ENCODE results near the gene HELT. TPM values are rescaled to one million over a fixed set of nuclear protein-coding genes. Genes with fewer than 3 reads are reported as not detected.
"Not testable (repeated sequence)": the region's sequence is repeated elsewhere in the genome, so short reads cannot be mapped to it uniquely, and the experiment has no call there.

Gene HELT, protein sequence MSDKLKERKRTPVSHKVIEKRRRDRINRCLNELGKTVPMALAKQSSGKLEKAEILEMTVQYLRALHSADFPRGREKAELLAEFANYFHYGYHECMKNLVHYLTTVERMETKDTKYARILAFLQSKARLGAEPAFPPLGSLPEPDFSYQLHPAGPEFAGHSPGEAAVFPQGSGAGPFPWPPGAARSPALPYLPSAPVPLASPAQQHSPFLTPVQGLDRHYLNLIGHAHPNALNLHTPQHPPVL
- total RNA-seq (not detected), total RNA-seq (0 reads per million in 2 donors)

DNA sequence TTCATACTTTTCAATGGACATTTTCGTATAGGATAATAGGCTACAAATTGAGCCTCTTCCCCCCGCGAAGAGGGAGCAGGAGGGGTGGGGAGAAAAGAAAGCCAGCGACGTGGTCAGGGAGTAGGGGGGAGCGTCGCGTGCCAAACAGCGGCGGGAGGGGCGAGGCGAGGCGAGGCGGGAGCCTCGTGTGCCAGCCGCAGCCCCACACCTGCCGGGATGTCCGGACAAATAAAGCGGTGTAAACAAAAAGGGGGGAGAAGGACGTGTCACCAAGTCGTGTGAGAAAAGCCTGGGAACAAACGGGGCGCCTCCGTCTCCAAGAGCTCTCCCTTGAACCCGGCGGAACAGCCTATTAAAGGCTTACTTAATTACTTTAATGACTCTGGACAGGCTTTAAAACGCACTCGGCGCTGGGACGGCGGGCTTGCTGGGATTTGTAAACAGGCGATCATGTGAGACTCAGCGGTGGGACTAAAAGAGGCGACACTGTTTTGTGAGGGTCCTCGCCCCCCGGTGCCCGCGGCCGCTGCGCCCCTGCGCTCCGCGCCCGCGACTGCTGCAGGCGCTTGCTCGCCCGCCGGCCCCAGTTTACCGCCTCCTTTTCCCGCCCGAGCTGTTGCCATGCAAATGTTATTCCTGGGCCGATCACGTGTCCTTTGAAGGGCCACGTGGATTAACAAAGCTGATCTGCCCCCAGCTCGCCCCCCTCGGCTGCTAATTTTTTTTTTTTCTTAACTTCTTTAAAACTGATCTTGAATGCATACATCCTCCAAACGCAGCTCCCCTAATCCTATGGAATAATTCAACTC lies at the start of gene HELT:
HELT (plus strand) TSS at position 527 of the 809 bp plus-strand sequence. CDS start 439 bp downstream, outside the sequence.
- no peak for ATAC-seq
- peaks cover 80% of the 10 kb centered on the region for H3K27me3 Mint-ChIP-seq
- no peak within 1 kb of the TSS for H3K27ac Mint-ChIP-seq
- peak within 1 kb of the TSS; percentile 15 for H3K4me3 Mint-ChIP-seq
- DNase-seq: no peak
- H3K9me3 ChIP-seq (ENCODE audit: control insufficient read depth, low read length, poor library complexity, severe bottlenecking): no peaks in the 10 kb centered on the region
- H3K36me3 Mint-ChIP-seq (ENCODE audit: low read depth): peaks cover 3% of the 10 kb centered on the region
- peaks cover 20% of the 10 kb centered on the region for H3K4me1 Mint-ChIP-seq

DNA sequence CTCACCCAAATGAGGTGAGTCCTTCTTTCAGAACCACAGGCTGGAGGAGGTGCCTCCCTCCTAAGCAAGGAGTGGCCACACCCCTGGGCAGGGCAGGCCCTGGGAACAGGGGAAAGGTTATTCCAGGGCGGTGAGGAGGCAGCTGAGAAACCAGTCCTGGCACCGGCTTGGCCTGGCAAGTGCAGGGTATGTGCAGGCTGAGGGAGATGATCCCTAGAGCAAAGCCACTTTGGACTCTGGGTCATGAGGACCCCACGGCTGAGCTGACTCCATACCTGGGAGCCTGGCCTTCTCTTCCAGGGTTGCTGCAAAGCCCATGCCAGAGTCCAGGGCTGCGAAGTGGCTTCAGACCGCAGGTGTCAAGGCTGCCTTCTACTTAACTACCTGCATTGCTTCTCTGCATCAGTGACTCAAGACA lies 49.5 kb upstream of the HELT start:
- ATAC-seq: peak; percentile 18
- peak overlapping the region; percentile 95 for H3K27ac Mint-ChIP-seq
- H3K4me1 Mint-ChIP-seq: peaks cover 6% of the 10 kb centered on the region
- H3K9me3 ChIP-seq (ENCODE audit: control insufficient read depth, low read length, poor library complexity, severe bottlenecking): no peaks in the 10 kb centered on the region
- peaks cover 2% of the 10 kb centered on the region for H3K36me3 Mint-ChIP-seq (ENCODE audit: low read depth)
- no peak overlapping the region for H3K4me3 Mint-ChIP-seq
- no peak for DNase-seq
- peaks cover 6% of the 10 kb centered on the region for H3K27me3 Mint-ChIP-seq

DNA sequence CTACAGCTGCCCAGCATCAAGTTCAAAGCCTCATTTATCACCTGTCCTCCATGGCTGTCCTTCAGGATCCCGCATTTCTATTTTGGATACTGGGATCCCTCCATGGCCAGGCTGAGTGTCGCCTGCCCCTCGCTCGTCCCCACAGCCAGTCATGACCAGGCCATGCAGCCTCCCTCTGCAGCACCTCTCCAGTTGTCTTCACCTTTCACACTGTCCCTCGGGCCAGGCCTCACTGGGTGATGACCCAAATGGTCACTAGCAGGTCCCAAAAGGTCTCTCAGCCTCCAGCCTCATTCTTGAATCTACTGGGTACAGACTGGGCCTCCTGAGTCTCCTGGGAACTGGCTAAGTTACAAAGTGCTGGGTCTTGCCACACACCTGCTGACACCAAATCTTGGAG lies 48.7 kb upstream of the HELT start:
- Mint-ChIP-seq H3K27ac (no peak overlapping the region), H3K36me3 (ENCODE audit: low read depth) (peaks cover 2% of the 10 kb centered on the region), H3K27me3 (peaks cover 6% of the 10 kb centered on the region), H3K4me3 (no peak overlapping the region), H3K4me1 (peaks cover 6% of the 10 kb centered on the region)
- DNase-seq (no peak), ATAC-seq (no peak)
- H3K9me3 ChIP-seq (ENCODE audit: control insufficient read depth, low read length, poor library complexity, severe bottlenecking): no peaks in the 10 kb centered on the region

DNA sequence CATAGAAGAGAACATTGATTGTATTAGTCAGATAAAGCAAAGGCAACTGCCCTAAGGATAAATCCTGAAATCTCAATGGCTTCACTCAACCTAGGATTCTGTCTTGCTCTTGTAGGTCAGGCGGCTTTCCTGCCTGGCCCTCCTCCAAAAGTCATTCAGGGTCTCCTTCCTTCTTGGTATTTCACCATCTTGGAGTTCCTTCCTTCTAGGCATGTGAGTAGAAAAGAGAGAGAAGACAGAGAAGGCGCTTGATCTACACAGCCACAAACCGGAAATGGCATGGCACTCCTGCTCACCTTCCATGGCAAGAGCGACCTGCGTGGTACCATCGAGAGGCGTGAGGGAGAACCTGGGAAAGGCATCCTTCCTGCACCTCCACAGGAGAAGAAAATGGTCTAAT lies 45.3 kb upstream of the HELT start:
- Mint-ChIP-seq H3K4me1 (no peaks in the 10 kb centered on the region), H3K27me3 (peaks cover 12% of the 10 kb centered on the region), H3K4me3 (no peak overlapping the region), H3K36me3 (ENCODE audit: low read depth) (peaks cover 4% of the 10 kb centered on the region), H3K27ac (no peak overlapping the region)
- DNase-seq (no peak), ATAC-seq (no peak)
- no peaks in the 10 kb centered on the region for H3K9me3 ChIP-seq (ENCODE audit: control insufficient read depth, low read length, poor library complexity, severe bottlenecking)

DNA sequence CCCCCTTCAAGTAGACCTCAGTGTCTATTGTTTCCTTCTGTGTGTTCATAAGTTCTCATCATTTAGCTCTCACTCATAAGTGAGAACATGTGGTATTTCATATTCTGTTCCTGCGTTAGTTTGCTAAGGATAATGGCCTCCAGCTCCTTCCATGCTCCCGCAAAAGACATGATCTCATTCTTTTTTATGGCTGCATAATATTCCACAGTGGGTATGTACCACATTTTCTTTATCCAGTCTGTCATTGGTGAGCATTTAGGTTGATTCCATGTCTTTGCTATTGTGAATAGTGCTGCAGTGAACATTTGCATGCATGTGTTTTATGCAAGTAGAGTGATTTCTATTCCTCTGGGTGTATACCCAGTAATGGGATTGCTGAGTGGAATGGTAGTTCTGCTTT lies 41.9 kb upstream of the HELT start:
- DNase-seq; H3K4me1 Mint-ChIP-seq; H3K36me3 Mint-ChIP-seq (ENCODE audit: low read depth); H3K27ac Mint-ChIP-seq; H3K4me3 Mint-ChIP-seq; ATAC-seq; H3K9me3 ChIP-seq (ENCODE audit: control insufficient read depth, low read length, poor library complexity, severe bottlenecking): not testable (repeated sequence)
- H3K27me3 Mint-ChIP-seq: peaks cover 26% of the 10 kb centered on the region

DNA sequence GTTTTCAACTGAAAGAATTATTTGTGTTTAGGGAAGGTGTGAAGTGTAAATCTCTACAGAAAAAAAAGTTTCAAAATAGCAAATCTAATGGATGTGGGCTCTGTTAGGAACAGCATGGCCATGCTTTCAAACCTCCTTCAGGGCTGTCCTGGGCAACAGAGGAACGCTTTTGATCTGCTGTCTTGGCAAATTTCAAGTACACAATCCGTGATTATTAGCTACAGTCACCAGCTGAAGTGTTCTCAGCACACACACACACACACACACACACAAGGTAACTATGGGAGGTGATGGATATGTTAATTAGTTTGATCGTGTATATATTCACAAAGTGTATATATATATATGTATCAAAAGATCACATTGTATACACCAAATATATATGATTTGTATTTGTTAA lies 40.5 kb upstream of the HELT start:
- Mint-ChIP-seq H3K27ac (no peak overlapping the region), H3K4me1 (no peaks in the 10 kb centered on the region), H3K27me3 (peaks cover 26% of the 10 kb centered on the region), H3K36me3 (ENCODE audit: low read depth) (peaks cover 2% of the 10 kb centered on the region), H3K4me3 (no peak overlapping the region)
- no peak for ATAC-seq
- no peaks in the 10 kb centered on the region for H3K9me3 ChIP-seq (ENCODE audit: control insufficient read depth, low read length, poor library complexity, severe bottlenecking)
- no peak for DNase-seq

DNA sequence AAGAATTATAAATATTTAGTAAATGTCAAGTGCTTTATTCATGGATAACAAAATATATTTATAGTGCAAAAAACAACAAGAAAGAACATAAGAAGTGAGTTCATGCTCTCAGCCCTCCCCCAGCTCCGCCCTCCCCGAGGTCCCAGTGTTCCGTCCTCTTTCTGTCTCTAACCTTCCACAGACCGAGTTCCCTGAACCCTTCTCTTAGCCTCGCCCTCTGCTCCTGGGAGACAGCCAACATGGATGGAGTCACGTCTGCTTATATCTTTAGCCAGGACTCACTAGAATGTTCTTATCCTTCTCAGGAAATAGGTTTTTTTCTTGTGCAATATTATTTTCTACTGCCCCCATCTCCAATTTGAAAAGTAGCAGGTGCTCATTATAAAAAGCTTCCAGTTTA lies 40.1 kb upstream of the HELT start:
- no peaks in the 10 kb centered on the region for H3K4me1 Mint-ChIP-seq
- H3K9me3 ChIP-seq (ENCODE audit: control insufficient read depth, low read length, poor library complexity, severe bottlenecking): no peaks in the 10 kb centered on the region
- H3K27me3 Mint-ChIP-seq: peaks cover 21% of the 10 kb centered on the region
- H3K27ac Mint-ChIP-seq: no peak overlapping the region
- DNase-seq (no peak), ATAC-seq (no peak)
- peaks cover 2% of the 10 kb centered on the region for H3K36me3 Mint-ChIP-seq (ENCODE audit: low read depth)
- H3K4me3 Mint-ChIP-seq: no peak overlapping the region

DNA sequence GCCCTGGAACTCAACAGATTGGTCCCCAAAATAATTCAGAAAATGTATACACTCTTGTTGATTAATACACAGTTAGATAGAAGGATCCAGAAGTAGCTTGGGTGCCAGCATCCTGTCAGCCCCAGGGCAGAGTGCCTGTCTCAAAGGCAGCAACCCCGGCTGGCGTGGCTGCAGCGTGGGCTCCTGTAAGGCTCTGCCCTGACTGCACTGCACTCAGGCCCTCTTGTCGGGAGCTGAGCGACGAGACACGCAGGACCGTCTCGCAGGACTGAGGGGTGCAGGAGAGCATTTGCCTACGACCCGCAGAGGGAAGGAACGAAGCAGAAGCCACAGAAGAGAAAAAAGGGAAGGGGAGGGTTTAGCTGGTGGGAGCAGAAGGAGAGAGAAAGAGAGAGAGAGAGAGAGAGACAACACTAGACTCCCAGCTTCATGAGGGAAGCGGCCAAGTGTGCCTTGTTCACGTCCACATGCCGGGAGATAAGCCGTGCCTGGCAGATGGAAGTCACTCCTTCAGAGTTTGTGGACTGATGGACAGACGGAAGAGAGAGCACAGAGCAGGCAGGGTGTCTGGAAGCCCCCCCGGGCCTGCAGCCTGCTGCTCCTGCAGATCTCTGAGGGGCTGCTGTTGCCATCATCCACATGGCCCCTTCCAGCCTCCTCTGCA lies 38.7 kb upstream of the HELT start:
- Mint-ChIP-seq H3K27me3 (peaks cover 20% of the 10 kb centered on the region), H3K4me3 (no peak overlapping the region), H3K27ac (no peak overlapping the region), H3K4me1 (no peaks in the 10 kb centered on the region), H3K36me3 (ENCODE audit: low read depth) (peaks cover 2% of the 10 kb centered on the region)
- no peaks in the 10 kb centered on the region for H3K9me3 ChIP-seq (ENCODE audit: control insufficient read depth, low read length, poor library complexity, severe bottlenecking)
- ATAC-seq (no peak), DNase-seq (no peak)

DNA sequence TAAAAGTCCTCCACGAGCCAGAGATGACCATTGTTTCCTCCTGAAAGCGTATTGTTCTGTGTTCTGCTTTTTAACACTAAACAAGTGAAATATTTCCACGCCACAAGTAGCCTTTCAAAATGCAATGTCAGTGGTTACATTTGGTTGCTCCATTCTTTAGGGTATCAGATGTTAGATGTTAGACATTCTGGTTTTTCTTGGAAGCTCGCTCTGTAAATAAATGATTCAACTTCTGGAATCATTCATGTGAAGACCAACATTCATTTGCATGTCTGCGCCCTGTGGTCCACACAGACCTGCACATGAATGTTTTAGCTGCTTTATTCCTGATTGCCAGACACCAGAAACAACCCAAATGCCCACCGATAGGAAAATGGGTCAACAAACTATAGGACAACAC lies 38.0 kb upstream of the HELT start:
- Mint-ChIP-seq H3K36me3 (ENCODE audit: low read depth) (no peaks in the 10 kb centered on the region), H3K4me3 (no peak overlapping the region), H3K27me3 (peaks cover 15% of the 10 kb centered on the region), H3K27ac (no peak overlapping the region), H3K4me1 (no peaks in the 10 kb centered on the region)
- no peaks in the 10 kb centered on the region for H3K9me3 ChIP-seq (ENCODE audit: control insufficient read depth, low read length, poor library complexity, severe bottlenecking)
- DNase-seq (no peak), ATAC-seq (no peak)

DNA sequence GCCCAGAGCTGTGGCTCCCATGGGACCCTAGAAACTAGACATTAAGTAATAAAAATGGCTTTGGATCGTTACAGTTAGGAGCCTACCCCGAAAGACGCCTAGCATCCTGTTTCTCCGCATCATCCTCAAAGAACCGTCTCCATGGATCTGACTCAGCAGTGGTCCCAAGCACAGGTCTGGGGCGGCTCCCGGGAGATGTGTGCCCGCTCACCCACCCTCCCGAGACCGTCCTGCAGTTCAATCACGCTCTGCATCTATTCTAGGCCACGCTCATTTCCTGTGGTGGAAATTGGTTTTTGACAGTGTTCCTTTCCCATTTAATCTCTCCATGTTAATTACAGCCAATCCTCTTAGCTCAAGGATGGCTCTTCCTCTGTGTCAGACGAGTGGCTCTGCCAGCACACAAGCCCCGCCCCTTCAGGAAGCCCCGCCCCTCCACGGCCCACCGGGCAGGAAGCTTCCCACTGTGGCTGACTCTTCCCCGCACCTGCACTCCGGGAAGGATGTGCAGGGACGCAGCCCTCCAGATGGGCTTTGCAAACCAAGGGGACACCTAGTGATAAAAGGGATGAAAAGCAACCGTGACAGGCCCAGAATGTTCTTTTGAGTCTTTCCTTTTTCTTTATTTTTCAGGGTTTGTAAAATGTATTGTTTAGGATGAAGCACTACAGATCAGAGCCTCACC lies 34.5 kb upstream of the HELT start:
- DNase-seq (peak in 2 of 3 donors; percentile 29 to 34), ATAC-seq (peak; percentile 64)
- Mint-ChIP-seq H3K27me3 (peaks cover 9% of the 10 kb centered on the region), H3K27ac (no peak overlapping the region), H3K36me3 (ENCODE audit: low read depth) (no peaks in the 10 kb centered on the region), H3K4me3 (no peak overlapping the region), H3K4me1 (no peaks in the 10 kb centered on the region)
- no peaks in the 10 kb centered on the region for H3K9me3 ChIP-seq (ENCODE audit: control insufficient read depth, low read length, poor library complexity, severe bottlenecking)

DNA sequence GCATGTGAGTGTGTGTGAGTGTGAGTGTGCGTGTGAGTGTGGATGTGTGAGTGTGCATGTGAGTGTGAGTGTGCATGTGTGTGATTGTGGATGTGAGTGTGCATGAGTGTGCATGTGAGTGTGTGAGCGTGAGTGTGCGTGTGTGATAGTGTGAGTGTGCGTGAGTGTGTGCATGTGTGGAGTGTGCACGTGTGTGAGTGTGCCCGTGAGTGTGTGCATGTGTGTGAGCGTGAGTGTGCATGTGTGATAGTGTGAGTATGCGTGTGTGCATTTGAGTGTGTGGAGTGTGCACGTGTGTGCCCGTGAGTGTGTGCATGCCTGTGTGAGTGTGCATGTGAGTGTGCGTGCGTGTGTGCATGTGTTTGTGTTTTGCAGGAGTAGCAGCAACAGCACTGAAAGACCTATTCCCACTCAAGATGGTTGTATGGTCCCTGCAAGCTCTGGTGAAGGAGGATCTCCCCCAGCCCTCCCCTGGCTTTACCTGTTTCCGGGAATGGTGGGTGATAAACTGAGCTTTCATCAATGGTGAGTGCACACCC lies 30.7 kb upstream of the HELT start:
- ATAC-seq (no peak), DNase-seq (no peak)
- H3K4me3 Mint-ChIP-seq: no peak overlapping the region
- no peaks in the 10 kb centered on the region for H3K36me3 Mint-ChIP-seq (ENCODE audit: low read depth)
- no peaks in the 10 kb centered on the region for H3K27me3 Mint-ChIP-seq
- no peaks in the 10 kb centered on the region for H3K4me1 Mint-ChIP-seq
- no peak overlapping the region for H3K27ac Mint-ChIP-seq
- no peaks in the 10 kb centered on the region for H3K9me3 ChIP-seq (ENCODE audit: control insufficient read depth, low read length, poor library complexity, severe bottlenecking)

DNA sequence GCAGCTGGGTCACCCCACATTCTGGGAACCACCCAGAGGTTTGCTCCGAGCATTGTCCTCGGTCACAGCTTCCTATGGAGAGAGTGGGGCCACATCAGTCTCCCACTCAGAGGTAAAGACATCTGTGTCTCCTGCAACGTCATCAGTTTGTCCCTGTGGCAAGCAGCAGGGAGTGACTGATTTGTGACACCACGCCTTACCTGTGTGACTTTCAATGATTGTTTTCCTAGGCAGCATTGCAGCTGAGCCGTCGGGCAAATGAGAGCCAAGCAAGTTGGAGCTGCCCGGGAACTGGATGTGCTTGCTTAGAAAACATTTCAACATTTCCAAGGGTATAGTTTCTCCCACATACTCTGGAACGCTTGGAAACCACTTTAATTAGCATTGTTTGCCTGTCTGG lies 29.7 kb upstream of the HELT start:
- H3K4me3 Mint-ChIP-seq: no peak overlapping the region
- H3K36me3 Mint-ChIP-seq (ENCODE audit: low read depth): no peaks in the 10 kb centered on the region
- no peaks in the 10 kb centered on the region for H3K9me3 ChIP-seq (ENCODE audit: control insufficient read depth, low read length, poor library complexity, severe bottlenecking)
- H3K4me1 Mint-ChIP-seq: no peaks in the 10 kb centered on the region
- ATAC-seq (no peak), DNase-seq (no peak)
- no peaks in the 10 kb centered on the region for H3K27me3 Mint-ChIP-seq
- H3K27ac Mint-ChIP-seq: no peak overlapping the region

DNA sequence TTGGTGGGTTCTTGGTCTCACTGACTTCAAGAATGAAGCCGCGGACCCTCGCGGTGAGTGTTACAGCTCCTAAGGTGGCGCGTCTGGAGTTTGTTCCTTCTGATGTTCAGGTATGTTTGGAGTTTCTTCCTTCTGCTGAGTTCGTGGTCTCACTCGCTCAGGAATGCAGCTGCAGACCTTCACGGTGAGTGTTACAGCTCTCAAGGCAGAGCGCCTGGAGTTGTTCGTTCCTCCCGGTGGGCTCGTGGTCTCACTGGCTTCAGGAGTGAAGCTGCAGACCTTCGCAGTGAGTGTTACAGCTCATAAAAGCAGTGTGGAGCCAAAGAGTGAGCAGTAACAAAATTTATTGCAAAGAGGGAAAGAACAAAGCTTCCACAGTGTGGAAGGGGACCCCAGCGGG lies 29.0 kb upstream of the HELT start:
- not testable (repeated sequence) for ATAC-seq; H3K9me3 ChIP-seq (ENCODE audit: control insufficient read depth, low read length, poor library complexity, severe bottlenecking); H3K27me3 Mint-ChIP-seq; H3K36me3 Mint-ChIP-seq (ENCODE audit: low read depth); H3K4me1 Mint-ChIP-seq; DNase-seq; H3K4me3 Mint-ChIP-seq; H3K27ac Mint-ChIP-seq

Data from T-helper 17 cell (primary cell).